KMS-11 (cell line): ENCODE results near the gene DIAPH2.

ENCODE experiments used
- H2AFZ ChIP-seq: fragments of 200-600 bp; sonication (generic); 2 replicates; pipeline ENCODE4 v1.6.1; 2016; ENCODE audit warnings: antibody characterized with exemption, mixed run types, low read depth
- H3K27ac ChIP-seq: fragments of 200-600 bp; sonication (generic); 2 replicates; pipeline ENCODE4 v1.6.1; 2016; ENCODE audit warnings: mild to moderate bottlenecking, mixed run types
- H3K27me3 ChIP-seq: fragments of 200-600 bp; sonication (generic); 2 replicates; pipeline ENCODE4 v1.6.1; 2017; ENCODE audit warnings: mild to moderate bottlenecking, low read depth, mixed run types, moderate library complexity; ENCODE audit not compliant: insufficient read depth
- H3K36me3 ChIP-seq: fragments of 200-600 bp; sonication (generic); 2 replicates; pipeline ENCODE4 v1.6.1; 2017; ENCODE audit warnings: mild to moderate bottlenecking, mixed run types; ENCODE audit not compliant: insufficient read depth
- H3K4me1 ChIP-seq: fragments of 200-600 bp; sonication (generic); 2 replicates; pipeline ENCODE4 v1.6.1; 2016; ENCODE audit warnings: mild to moderate bottlenecking, low read depth, mixed run types; ENCODE audit not compliant: poor library complexity, severe bottlenecking
- H3K4me2 ChIP-seq: fragments of 200-600 bp; sonication (generic); 2 replicates; pipeline ENCODE4 v1.7.0; 2016; ENCODE audit warnings: mild to moderate bottlenecking, mixed run types
- H3K4me3 ChIP-seq: fragments of 200-600 bp; sonication (generic); IDR thresholded peaks from 2 replicates; pipeline ENCODE4 v1.6.1; 2017; ENCODE audit warnings: low read depth, low read length, mixed read lengths; ENCODE audit not compliant: insufficient read depth
- H3K79me2 ChIP-seq: fragments of 200-600 bp; sonication (generic); 2 replicates; pipeline ENCODE4 v1.6.1; 2016; ENCODE audit warnings: low read depth, mixed run types; ENCODE audit not compliant: insufficient read depth
- H3K9ac ChIP-seq: fragments of 200-600 bp; sonication (generic); 2 replicates; pipeline ENCODE4 v1.6.1; 2016; ENCODE audit warnings: mild to moderate bottlenecking, mixed run types
- H4K20me1 ChIP-seq: fragments of 200-600 bp; sonication (generic); 2 replicates; pipeline ENCODE4 v1.6.1; 2016; ENCODE audit warnings: mild to moderate bottlenecking, mixed run types; ENCODE audit not compliant: insufficient read depth
- TF ChIP-seq, protein P1 (sequence below): fragments of 200-600 bp; sonication (generic); conservative IDR thresholded peaks from 2 replicates; pipeline ENCODE4 v1.6.1; 2017; ENCODE audit warnings: low read depth, mild to moderate bottlenecking, antibody characterized with exemption, low read length, moderate library complexity, mixed read lengths

DIAPH2 gene

DNA sequence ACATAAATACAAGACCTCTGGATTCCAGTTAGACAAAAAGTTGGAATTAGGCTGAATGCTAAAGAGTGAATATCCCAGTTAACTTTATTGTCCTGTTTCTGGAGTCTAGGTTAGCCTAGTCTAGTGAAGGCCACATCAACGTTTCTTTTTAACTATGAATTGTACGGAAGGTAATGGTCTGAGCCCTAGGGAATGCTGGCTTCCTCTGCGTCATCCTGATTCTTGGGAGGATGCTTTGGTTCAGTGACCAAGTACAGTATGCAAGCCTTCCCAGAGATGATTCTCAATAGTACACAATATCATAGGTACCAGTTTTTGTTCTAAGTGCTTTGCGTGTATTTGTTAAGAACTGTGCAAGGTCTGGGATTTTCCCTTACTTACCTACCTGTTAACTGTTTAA lies 11.8 kb downstream of the DIAPH2 start:
- Histone ChIP-seq H3K9ac (no peak overlapping the region), H3K4me3 (no peak overlapping the region), H3K4me2 (no peak overlapping the region), H3K27ac (no peak overlapping the region), H3K4me1 (no peaks in the 10 kb centered on the region), H2AFZ (no peak overlapping the region), H3K36me3 (no peaks in the 10 kb centered on the region), H3K27me3 (no peaks in the 10 kb centered on the region), H3K79me2 (no peaks in the 10 kb centered on the region), H4K20me1 (no peaks in the 10 kb centered on the region)
- TF ChIP-seq, protein P1, sequence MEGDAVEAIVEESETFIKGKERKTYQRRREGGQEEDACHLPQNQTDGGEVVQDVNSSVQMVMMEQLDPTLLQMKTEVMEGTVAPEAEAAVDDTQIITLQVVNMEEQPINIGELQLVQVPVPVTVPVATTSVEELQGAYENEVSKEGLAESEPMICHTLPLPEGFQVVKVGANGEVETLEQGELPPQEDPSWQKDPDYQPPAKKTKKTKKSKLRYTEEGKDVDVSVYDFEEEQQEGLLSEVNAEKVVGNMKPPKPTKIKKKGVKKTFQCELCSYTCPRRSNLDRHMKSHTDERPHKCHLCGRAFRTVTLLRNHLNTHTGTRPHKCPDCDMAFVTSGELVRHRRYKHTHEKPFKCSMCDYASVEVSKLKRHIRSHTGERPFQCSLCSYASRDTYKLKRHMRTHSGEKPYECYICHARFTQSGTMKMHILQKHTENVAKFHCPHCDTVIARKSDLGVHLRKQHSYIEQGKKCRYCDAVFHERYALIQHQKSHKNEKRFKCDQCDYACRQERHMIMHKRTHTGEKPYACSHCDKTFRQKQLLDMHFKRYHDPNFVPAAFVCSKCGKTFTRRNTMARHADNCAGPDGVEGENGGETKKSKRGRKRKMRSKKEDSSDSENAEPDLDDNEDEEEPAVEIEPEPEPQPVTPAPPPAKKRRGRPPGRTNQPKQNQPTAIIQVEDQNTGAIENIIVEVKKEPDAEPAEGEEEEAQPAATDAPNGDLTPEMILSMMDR, result no peak

DNA sequence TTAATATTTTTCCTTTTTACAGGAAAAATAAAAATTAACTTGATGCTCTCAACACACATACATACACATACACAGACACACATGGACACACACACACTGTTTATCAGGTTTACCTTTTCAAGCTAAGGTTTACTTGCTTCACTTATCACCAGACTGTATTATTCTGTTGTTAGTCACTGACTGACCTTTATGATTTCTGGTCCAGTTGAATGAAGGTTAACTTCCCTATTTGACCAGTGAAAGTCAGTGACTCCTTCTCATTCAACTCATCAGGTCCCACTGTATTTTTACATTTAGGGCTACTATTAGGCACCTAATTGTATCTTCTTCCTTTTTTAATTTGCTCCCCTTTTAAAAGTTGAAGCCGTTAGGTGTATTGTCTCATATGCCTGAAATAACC lies 16.0 kb downstream of the DIAPH2 start:
- H3K36me3 ChIP-seq, result no peaks in the 10 kb centered on the region
- H3K9ac ChIP-seq, result no peak overlapping the region
- no peaks in the 10 kb centered on the region for H3K79me2 ChIP-seq
- no peaks in the 10 kb centered on the region for H3K27me3 ChIP-seq
- TF ChIP-seq, protein P1, result no peak
- no peak overlapping the region for H3K4me2 ChIP-seq
- H3K4me1 ChIP-seq, result no peaks in the 10 kb centered on the region
- no peak overlapping the region for H2AFZ ChIP-seq
- H4K20me1 ChIP-seq, result no peaks in the 10 kb centered on the region
- H3K27ac ChIP-seq, result no peak overlapping the region
- no peak overlapping the region for H3K4me3 ChIP-seq

DNA sequence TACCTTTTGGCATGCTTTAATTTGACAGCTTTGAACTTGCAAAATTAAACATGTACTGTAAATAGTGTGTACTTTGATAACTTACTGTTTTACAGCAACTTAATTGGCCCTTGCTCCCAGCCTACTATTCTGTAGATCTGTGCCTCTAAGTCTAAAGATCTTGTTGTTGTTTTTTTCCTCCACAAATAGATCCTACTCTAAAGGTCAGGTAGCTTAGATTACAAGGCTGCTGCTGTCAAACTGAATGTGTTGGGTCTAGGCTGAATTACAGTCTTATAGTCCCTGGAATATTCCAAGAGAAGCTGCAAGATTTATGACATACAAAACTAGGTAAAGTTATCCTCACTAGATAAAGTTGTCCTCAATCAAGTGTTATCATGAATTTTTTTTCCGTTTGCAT lies 18.7 kb downstream of the DIAPH2 start:
- no peak overlapping the region for H2AFZ ChIP-seq
- H3K36me3 ChIP-seq, result no peaks in the 10 kb centered on the region
- no peak overlapping the region for H3K4me2 ChIP-seq
- peaks cover 5% of the 10 kb centered on the region for H3K4me1 ChIP-seq
- no peaks in the 10 kb centered on the region for H3K79me2 ChIP-seq
- H3K27me3 ChIP-seq, result no peaks in the 10 kb centered on the region
- H4K20me1 ChIP-seq, result no peaks in the 10 kb centered on the region
- no peak overlapping the region for H3K27ac ChIP-seq
- TF ChIP-seq, protein P1, result no peak
- no peak overlapping the region for H3K4me3 ChIP-seq
- no peak overlapping the region for H3K9ac ChIP-seq

DNA sequence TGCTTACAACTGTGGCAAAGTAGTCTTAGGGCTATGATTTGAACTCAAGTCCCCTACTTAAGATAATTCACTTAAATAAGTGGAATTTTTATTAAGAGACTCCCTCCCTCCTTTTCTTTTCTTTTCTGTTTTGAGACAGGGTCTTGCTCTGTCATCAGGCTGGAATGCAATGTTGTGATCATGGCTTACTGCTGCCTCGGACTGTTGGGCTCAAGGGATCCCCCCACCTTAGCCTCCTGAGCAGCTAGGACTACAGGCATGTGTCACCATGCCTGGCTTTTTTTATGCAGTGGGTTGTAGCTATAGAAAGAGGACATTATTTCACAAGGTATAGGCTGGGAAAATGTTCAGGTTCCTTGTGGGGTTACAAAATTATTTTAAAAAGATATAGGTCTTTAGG lies 19.2 kb downstream of the DIAPH2 start:
- Histone ChIP-seq H3K9ac (no peak overlapping the region), H3K36me3 (no peaks in the 10 kb centered on the region), H3K4me3 (no peak overlapping the region), H3K4me1 (peaks cover 5% of the 10 kb centered on the region), H3K27me3 (no peaks in the 10 kb centered on the region), H4K20me1 (no peaks in the 10 kb centered on the region), H3K4me2 (no peak overlapping the region), H3K27ac (no peak overlapping the region), H3K79me2 (no peaks in the 10 kb centered on the region), H2AFZ (no peak overlapping the region)
- TF ChIP-seq, protein P1, result no peak
